Measurements from ENCODE around the gene TMEM150C.
"Not testable (repeated sequence)": the region's sequence is repeated elsewhere in the genome, so short reads cannot be mapped to it uniquely, and the experiment has no call there.

Gene TMEM150C

DNA sequence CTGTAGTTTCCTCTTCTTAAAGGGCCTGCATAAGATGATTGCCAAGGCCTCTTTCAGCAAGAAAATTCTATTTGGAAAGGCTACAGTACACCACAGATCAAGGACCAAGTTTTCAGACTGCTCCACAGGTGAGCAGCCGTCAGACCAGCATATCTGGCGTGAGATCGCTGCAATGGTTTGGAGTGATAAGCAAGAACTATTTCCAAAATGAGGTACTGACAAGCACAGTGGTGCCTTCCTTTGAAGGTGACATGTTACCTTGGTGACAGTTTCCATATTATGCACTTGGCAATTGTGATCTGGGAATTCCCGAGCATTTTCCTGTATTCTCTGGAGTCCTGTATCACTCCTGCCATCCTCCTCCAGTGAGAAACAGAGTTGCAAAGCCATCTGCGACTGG, 7.3 kb upstream of the TMEM150C start:
- DNase-seq (ENCODE audit: low read depth in 2 of 2) = no peak

DNA sequence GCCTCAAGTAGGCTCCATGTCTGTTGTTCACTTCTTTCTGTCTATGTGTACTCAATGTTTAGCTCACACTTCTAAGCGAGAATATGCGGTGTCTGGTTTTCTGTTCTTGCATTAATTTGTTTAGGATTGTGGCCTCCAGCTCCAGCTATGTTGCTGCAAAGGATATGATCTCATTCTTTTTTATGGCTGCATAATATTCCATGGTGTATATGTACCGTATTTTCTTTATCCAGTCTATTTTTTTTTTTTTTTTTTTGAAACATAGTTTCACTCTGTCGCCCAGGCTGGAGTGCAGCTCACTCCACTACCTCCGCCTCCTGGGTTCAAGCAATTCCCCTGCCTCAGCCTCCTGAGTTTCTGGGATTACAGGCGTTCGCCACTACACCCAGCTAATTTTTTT, 5.7 kb upstream of the TMEM150C start:
- no peak for DNase-seq (ENCODE audit: low read depth in 2 of 2)

DNA sequence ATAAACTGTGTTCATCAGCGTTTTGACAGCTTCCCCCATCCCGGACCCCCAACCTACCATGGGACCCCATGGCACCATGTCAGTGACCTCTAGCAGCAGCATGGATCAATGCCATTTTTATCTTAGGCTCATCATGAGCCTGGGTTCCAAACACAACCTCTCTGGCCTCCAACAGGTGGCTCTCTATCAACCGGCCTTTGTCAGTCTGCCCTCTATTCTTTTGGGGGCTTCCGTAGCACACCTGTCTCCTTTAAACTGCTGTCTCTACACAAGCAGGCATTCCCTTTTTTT, 721 bp upstream of the TMEM150C start:
- DNase-seq (ENCODE audit: low read depth in 2 of 2) = no peak

DNA sequence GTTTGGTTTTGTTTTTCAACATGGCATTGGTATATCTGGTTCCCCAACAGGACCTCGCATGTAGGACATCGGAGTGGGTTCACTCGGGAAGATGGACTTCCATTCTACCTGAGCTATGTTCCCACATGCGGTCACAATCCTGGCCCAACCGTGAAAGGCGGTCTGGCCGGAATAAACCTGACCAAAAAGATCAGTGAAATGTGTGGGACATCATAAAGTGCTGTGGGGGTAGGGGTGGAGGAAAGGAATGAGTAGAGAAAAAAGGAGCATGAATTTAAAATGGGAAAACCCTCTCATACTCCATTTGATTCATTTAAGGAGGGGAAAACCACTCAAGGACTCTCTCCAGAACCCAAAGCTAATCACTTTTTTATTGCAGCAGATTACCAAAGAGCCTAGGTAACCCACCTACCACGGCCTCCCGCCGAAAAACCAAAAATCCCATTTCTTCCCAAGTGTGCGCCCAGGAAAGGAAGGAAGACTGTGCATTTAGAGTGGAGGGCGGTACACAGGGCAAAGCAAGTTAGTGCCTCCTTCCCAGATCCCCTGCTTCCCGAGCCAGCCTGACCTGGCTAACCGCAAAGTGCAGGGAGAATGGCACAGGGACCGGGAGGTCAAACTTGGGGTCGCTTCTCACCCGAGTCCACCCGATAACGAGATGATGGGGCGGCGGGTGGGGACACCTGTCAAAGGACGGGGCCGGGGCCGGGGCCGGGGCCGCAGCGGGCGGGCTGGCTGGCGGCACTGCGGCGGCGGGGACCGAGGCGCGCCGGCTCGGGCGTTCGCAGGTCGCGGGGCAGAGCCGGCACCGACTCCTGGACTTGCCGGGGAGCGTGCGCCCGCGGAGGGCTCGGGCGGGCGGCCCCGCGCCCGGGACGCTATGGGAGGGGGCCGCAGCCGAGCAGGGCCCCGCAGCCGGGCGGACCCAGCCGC, 669 bp downstream of the TMEM150C start:
- no peak for DNase-seq (ENCODE audit: low read depth in 2 of 2)

DNA sequence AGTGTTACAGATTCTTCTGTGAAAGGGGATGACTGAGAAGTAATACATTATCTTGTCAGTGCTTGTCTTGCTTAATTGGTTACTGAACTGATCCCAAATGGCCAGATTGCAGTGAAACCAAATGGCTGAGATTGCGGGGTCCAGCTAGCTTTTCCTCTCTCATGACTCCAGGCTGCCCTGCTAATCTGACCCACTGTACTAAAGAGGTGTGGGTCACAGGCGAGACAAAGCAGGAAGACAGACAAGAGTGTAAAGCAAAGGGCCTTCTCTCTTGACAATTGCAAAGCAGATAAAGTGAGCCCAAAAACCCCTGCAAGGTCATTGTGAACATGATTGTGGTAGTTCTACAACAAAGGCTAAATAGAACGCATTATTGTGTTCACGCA, 2.1 kb downstream of the TMEM150C start:
- DNase-seq (ENCODE audit: low read depth in 2 of 2) = no peak

DNA sequence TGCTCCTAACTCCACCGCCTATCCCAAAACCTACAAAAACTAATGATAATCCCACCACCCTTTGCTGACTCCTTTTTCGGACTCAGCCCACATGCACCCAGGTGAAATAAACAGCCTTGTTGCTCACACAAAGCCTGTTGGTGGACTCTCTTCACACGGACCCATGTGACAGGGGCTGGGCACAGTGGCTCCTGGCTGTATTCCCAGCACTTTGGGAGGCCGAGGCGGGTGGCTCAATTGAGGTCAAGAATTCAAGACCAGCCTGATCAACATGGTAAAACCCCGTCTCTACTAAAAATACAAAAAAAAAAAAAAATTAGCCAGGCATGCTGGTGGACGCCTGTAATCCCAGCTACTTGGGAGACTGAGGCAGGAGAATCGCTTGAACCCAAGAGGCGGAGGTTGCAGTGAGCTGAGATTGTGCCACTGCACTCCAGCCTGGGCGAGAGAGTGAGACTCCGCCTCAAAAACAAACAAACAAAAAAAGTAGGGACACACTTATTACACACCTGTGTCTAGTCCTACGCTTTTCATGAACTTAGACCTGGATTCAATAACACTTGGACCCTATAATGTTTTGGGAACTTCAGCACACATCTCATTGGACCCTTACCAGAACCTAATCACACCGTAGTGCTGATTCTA, 2.6 kb downstream of the TMEM150C start:
- DNase-seq (ENCODE audit: low read depth in 2 of 2) = not testable (repeated sequence)

DNA sequence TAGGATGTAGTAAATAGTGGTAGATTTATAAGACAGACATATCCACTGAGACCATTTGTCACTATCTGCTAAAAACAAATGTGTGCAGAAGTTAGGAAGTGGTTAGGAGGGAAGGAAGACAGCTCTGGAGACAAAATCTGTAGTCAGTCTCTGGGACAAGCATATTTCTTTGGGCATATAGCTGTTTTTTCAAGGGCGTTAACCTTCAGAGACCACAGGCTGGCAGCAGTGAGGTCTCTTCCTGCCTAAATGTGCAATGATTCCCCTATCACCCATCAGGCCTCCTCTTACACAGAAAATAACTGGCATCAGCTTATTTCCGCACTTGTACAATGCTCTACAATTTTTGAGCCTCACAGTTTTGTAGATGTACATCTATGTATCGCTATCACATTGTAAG, 6.5 kb downstream of the TMEM150C start:
- no peak for DNase-seq (ENCODE audit: low read depth in 2 of 2)

DNA sequence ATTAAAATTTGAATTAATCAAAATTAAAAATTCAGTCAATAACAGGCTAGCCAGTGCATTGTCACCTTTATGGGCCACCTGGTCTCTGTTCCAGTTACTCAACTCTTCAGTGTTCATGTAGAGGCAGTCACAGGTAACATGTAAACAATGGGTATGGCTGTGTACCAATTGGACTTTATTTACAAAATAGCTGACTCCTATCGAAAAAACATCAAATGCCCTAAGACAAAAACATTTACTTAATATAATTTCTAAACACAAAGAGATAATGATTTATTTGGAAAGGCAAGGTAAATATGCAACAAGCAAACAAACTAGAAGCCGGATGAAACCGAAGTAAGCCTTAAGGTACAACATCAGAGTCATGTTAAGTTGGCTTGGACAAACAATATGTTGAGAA, 8.8 kb downstream of the TMEM150C start:
- no peak for DNase-seq (ENCODE audit: low read depth in 2 of 2)

DNA sequence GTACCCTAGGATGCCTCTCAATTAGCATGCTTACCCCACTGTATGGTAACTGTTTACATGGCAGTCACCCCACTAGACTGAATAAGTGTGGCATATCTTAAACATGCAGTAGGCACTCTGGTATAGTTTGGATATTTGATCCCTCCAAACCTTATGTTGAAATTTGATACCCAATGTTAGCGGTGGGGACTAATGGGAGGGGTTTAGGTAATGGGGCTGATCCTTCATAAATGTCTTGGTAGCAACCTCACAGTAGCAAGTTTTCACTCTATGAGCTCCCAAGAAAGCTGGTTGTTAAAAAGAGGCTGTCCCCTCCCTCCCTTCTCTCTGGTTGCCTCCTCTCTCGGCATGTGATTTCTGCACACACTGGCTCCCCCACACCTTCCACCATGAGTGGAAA, 10.1 kb downstream of the TMEM150C start:
- DNase-seq (ENCODE audit: low read depth in 2 of 2) = no peak

DNA sequence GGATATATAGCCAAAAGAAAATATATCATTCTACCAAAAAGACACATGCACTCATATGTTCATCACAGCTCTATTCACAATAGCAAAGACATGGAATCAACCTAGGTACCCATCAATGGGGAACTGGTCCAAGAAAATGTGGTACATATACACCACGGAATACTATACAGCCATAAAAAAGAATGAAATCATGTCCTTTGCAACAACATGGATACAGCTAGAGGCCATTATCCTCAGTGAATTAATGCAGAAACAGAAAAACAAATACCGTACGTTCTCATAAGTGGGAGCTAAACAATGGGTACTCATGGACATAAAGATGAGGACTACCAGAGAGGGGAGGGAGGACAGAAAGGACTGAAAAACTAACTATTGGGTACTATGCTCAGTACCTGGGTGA, 13.9 kb downstream of the TMEM150C start:
- not testable (repeated sequence) for DNase-seq (ENCODE audit: low read depth in 2 of 2)

DNA sequence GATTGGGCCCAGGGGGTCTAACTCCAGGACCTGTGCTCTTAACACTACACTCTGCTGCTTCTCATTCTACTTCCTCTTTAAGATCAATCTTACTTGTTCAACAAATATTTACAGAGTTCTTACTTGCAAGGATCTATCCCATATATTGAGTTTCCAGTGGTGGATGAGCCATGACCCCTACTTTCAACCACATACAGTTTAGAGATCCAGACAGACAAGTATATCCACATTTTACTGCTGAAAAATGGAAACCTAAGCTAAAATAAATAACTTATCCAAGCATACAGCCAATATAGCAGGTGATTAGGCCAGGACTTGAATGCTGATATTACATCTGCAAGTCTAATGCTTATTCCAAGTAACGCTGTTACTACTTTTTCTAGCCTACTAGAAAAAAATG, 18.7 kb downstream of the TMEM150C start:
- DNase-seq (ENCODE audit: low read depth in 2 of 2) = no peak

DNA sequence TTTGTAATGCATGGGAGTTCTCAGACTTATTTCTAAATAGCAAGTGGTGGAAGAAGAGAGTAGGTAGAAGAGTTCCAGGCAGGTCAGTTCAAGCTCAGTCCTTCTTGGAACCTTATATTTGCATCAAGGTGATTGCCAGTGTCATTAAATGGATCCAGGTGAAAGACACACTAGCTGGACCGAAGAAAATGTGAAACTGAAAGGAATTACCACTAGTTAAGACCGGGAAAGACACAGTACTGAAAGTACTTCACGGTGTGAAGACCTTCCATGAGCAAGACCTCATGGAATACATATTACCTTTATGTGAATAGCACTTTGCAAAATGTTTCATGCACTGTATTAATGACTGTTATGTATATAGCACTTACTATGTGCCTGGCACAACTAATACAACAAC, 19.1 kb downstream of the TMEM150C start:
- DNase-seq (ENCODE audit: low read depth in 2 of 2) = no peak

DNA sequence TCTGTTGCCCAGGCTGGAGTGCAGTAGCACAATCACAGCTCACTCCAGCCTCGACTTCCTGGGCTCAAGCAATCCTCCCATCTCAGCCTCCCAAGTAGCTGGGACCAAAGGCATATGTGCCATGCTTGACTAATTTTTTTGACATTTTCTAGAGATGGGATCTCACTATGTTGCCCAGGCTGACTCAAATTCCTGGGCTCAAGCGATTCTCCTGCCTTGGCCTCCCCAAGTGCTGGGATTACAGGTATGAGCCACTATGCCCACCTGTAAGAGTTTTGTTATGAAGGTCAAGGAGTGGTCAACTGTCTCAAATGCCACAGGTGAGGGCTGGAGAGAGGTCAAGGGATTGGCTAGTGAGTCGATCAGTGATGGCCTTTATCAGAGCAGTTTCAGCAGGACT, 32.5 kb downstream of the TMEM150C start:
- DNase-seq (ENCODE audit: low read depth in 2 of 2) = no peak

DNA sequence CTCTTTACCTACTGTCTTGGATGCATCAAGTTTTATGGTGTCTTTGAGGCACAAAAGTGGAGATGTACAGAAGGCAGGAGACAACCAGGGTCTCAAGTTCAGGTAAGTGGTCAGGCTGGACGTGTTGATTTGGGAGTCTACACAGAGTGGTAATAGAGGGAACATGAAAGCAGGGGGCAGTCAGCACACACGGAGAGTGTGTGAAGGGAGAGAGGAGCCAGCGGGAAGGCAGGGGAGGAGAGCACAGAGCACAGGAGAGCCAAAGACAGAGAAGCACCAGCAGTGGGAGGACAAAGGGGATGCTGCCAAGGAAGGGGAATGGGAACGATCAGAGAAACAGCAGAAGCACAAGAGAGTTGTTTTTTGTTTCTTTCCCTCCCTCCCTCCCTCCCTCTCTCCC, 32.9 kb downstream of the TMEM150C start:
- no peak for DNase-seq (ENCODE audit: low read depth in 2 of 2)

DNA sequence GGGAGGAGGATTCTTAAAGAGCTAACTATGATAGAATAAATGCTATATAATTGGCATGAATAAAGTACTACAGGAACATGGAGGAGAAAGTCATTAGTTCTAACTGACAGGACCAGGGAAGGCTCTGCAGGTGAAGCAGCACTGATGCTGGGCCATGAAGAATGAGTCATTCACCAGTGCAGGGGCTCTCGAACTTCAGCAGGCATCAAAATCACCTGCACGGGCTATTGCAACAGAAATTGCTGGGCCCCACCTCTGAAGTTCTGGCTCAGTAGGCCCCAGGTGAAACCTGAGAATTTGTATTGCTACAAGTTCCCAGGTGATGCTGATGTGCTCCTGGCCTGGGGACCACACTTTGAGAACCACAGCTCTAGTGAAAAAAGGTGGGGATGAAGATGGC, 33.7 kb downstream of the TMEM150C start:
- DNase-seq (ENCODE audit: low read depth in 2 of 2) = no peak

DNA sequence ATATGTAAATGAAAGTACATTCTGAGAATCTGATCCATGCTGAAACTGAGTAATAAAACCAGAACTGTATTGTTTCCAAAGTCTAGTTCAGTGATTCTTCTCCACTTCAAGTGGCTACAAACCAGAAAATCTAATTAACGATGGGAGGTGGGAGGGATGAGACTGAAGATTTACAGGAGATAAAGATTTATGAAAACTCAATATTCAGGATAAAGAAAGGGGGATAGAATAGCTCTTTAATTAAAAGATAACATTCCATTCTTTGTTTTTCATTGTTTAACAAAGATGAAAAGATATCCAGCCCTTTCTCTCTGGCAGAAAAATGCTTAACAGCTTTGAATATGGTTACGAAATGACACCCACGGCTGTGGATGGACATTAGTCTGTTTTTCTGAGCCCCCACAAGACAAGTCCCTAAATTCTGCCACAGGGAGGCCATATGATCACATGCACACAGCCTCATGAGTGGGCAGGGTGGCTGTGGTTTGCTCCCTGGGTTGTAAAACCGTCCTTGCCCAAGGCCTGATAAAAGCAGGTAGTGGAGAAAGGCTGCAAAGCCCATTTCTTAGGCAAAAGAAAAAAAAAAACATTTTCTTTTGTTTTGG, 36.4 kb downstream of the TMEM150C start:
- no peak for DNase-seq (ENCODE audit: low read depth in 2 of 2)

DNA sequence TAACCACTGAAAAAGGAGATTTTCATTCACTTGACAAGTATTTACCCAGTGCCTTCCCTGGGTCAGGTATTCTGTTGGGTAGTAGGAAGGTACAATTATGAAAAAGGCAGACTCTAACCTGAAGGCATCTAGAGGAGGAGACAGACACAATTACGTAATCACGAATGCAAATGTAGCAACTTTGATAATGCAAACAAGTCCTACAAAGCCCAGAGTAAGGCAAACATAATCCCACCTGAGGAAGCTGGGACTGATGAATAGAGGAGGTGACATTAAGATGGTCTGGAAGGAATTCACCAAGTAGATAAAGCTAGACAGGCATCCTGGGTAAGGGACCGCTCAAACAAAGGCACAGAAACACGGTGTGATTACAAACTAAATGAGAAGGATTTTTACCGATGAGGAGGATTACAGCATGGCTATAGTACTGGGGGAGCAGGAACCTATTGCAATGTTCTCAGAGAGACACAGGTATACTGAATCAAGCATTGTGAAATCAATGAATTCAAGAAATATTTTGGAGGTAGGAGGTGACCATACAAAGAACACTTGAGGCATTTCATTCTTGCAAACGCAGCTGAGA, 37.1 kb downstream of the TMEM150C start:
- no peak for DNase-seq (ENCODE audit: low read depth in 2 of 2)

DNA sequence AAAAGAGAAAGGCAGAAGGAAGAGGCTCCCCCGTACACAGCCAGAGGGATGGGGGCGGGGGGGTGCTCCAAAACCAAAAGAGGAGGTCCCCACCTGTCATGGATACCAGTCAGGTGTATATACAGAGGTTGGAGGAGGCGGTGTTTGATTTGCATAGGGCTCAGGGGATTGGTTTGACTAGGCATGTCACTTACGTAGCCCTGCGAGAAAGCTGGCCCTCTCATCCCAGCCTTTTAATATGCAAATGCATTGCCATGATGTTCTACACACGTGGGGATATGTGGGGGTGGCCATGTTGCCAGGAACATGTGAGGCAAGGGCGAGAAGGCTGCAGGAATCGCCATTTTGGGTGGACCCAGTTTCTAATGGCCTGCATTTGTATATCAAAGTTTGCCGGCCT, 38.6 kb downstream of the TMEM150C start:
- DNase-seq (ENCODE audit: low read depth in 2 of 2) = no peak

DNA sequence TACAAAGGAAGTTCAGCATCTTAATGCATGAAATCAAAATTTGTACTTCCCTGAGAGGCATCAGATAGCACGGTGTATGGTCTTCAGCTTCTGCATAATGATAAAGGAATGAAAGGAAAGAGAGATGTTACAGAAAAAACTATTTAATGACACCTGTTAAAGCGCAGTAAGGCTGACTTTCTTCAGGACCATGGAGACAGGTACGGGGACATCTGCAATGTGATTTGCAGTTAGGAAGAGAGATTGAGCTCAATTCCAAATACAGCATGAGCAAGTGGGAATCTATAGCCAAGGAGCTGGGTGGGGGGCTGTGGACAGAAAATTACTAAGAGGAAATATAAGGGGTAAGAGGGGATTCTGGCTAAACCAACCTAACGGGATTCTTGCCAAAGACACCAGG, 39.3 kb downstream of the TMEM150C start:
- DNase-seq (ENCODE audit: low read depth in 2 of 2) = no peak

DNA sequence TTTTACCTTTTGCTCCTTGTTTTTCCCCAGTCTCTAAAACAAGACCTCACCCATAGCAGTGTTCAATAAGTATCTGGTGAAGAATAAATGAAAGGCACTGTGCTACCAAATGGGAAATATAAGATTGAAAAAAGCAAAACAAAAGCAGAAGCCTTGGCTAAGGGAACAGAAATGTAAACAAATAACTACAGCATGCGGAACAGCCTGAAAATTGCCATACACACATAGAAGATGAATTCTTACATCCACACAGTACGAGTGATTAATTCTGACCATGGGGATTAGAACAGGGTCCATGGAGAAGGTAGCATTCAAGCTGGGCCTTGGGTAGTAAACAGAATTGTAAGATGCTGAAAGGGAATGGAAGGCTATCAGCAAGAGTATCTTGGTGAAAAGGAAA, 40.5 kb downstream of the TMEM150C start:
- no peak for DNase-seq (ENCODE audit: low read depth in 2 of 2)

DNA sequence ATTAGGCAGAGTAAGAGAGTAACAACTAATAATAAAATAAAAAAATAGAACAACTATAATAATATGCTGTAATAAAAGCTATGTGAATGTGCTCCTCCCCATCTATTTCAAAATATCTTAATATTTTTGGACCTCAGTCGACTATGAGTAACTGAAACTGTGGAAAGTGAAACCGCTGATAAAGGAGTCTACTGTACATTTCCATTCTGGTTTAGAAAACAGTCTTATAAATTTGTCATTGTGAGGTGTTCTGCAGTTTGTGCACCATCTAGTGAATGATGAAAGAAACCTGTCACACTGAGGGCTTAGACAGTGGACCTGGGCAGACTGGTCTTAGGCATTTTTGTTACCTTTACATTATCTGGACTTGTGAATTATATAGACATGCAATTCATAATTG, 42.0 kb downstream of the TMEM150C start:
- DNase-seq (ENCODE audit: low read depth in 2 of 2) = no peak

DNA sequence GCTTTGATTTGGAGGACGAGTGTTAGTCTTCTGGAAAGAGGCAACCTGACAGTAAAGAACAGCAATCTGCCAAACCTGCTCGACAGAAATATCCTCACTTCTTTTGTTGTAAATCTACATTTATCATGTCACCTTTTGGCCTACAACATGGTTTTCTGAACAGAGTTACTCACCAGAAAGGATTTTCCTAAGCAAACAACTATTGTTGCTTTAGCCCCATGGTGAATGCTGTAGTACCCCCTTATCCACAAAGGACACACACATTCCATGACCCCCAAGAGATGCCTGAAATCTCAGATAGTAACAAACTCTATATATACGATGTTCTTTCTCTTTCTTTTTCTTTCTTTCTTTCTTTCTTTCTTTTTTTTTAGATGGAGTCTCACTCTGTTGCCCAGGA, 42.7 kb downstream of the TMEM150C start:
- DNase-seq (ENCODE audit: low read depth in 2 of 2) = no peak

DNA sequence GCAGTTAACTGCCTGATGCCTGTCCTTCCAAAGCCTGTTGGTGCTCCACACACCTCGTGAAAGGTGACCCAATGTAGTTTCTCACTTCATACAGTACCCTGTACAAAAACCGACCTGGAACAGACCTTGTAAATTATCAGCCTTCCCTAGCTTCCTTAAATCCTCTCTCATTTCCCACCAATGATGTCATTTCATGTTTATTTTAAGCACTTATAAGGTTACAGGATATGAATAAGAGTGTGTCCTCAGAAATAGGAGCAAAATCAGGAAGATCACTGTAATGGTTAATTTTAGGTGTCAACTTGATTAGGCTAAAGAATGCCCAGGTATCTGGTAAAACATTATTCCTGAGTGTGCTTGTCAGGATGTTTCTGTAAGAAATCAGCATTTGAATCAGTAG, 44.7 kb downstream of the TMEM150C start:
- no peak for DNase-seq (ENCODE audit: low read depth in 2 of 2)

Data from stimulated activated CD8-positive, alpha-beta memory T cell treated with anti-CD3 and anti-CD28 coated beads, Interleukin-15, amount 100 ng/mL, for 4 hours (primary cell).